Pancreas (tissue), 10 donors: ENCODE results near the gene TNS3. TPM values are rescaled to one million over a fixed set of nuclear protein-coding genes. Genes with fewer than 3 reads are reported as not detected.

Experiments used
- ATAC-seq, 4 donors: fragments of 200-7000 bp; cut with Tn5 transposase; one replicate each; pipeline versions ENCODE4 v1.8.0 to v1.9.1; 2020; ENCODE audit warnings: mild to moderate bottlenecking in 4 of 4, moderate library complexity in 4 of 4
- DNase-seq, 6 donors: peaks; one replicate each; pipeline ENCODE4 v3.0.0-alpha.2; 2020
- FAIRE-seq: peaks from 2 replicates; lab custom pipeline; 2012; peaks lifted over from hg19 to GRCh38; lab: Jason Lieb, UNC
- H3K27ac ChIP-seq, 4 donors: fragments of 200-600 bp; sonication (generic); 1 replicate in 3 of 4; 2 replicates in 1 of 4; pipeline versions ENCODE4 v1.5.0 to v1.8.0; 2020
- H3K27me3 ChIP-seq, 4 donors: fragments of 200-600 bp; one replicate each; pipeline ENCODE4 v1.8.0; 2021
- H3K36me3 ChIP-seq, 3 donors: fragments of 200-600 bp; sonication (generic) in 1 of 3; one replicate each; pipeline versions ENCODE4 v1.5.0 to v1.8.0; 2020 to 2021
- H3K4me1 ChIP-seq, 3 donors: fragments of 200-600 bp; one replicate each; pipeline ENCODE4 v1.8.0; 2021
- H3K4me3 ChIP-seq, 4 donors: fragments of 200-600 bp; sonication (generic) in 2 of 4; one replicate each; pipeline versions ENCODE4 v1.5.0 to v1.8.0; 2020 to 2021
- H3K9me3 ChIP-seq, 4 donors: fragments of 200-600 bp; one replicate each; pipeline ENCODE4 v1.8.0; 2021
- CTCF ChIP-seq, 4 donors: fragments of 200-600 bp; sonication (generic) in 3 of 4; IDR thresholded peaks; one replicate each; pipeline versions ENCODE4 v1.5.0 to v1.8.0; 2021; ENCODE audit warnings: antibody characterized with exemption in 4 of 4
- WGBS, 2 donors: extraction: QIAGEN DNeasy Blood & Tissue Kit; methylation state at CpG; one replicate each; pipeline ENCODE4 v1.1.7; 2013; 5-methylcytosine and 5-hydroxymethylcytosine counted together
- intact Hi-C, 3 donors: fragments of 100-400 bp; cut with DNase I; formaldehyde crosslinking; loops; one replicate each; pipeline versions ENCODE4 v1.11.1 to v1.14.2; 2022
- polyA plus RNA-seq, 2 donors: library from polyadenylated mRNA; stranded (reverse); fragments of 200-250 nt; gene quantifications; one replicate each; pipeline ENCODE4 v1.2.3, GENCODE V29; 2013
- total RNA-seq, 6 donors: library from RNA; stranded (reverse); fragmentation: NEBNext Ultra II Directional in 4 of 6; extraction: Animal tissue kit (Norgen Biotek cat#: 25700) in 4 of 6; gene quantifications; one replicate each; pipeline versions ENCODE4 v1.2.1 to v1.2.4, GENCODE V29; 2021 to 2023
- donor health status: healthy with polysubstance abuse.
- donor health status: DM: no; HTN: no; CAD: no; lungs with moderate emphysema.
- donor health status: DM: no; HTN: no; CAD: no.
- donor health status: control.
- donor health status: control.
- donor health status: Bipolar disorder and iron deficiency.
- donor health status: DM: yes; HTN: yes; CAD: no.
- donor health status: DM: no; HTN: no; CAD: no.
- donor health status: DM: no; HTN: no; CAD: no.
- donor health status: DM: yes; HTN: yes; CAD: no.

Gene TNS3
- total and polyA plus RNA-seq, 8 donors: 28.0 to 125 (median 91.2) TPM

DNA sequence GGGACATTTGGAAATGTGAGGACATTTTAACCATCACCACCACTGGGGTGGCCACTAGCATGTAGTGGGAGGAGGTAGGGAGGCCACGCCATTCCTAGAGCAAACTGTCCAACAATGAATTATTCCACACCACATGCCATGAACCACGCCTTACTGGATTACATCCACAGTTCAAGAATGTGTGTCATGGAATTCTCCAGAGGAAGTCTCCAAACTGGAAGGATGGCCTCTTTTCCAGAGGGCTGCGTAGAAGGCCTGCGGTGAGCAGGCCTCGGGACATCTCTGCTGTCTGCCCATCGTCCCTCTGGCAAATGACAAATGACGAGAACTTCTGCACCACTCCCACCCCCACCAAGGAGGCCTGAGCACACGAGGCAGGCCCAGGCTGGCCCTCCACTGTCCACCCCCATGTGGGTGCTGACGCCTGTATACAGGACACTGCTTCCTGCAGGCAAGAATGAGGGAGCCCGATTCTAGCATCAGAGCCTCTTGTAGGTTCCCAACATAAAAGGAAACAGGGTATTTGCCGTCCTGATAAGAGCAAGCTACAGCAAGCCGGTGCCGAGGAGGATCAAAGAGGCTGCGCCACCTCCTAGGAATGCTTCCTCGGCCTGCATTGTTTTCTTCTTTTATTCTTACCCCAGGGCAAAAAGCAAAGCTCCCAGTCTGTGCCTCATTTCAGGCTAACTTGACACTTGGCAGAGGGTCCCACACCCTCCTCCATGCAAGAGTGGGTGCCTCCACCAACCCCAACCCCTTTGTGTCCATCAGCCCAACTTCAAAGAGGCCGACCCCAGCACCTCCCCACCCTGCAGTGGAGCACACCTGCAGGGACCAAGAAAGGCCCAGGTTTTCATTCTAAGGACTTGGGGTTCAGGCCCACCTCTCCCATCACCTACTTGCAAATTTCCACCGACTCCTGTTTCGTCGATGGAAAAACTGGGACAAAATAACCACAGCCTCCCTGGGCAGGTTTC lies 23.9 kb downstream of the TNS3 start:
- H3K36me3 ChIP-seq: no peaks in the 10 kb centered on the region
- intact Hi-C loops: no loop called here
- no peak overlapping the region for H3K27ac ChIP-seq
- no peak for TF ChIP-seq CTCF (IDR thresholded peaks at IDR 0.05)
- no peaks in the 10 kb centered on the region for H3K27me3 ChIP-seq
- FAIRE-seq (no peak), DNase-seq (no peak), ATAC-seq (peak in 3 of 4 donors; percentile 32 to 49 (median 46))
- H3K9me3 ChIP-seq: no peaks in the 10 kb centered on the region
- peaks cover 0 to 2% (median 0%) of the 10 kb centered on the region in 3 donors for H3K4me1 ChIP-seq
- no peak overlapping the region for H3K4me3 ChIP-seq
- 85 to 86% methylated on average over 19 of the region's 19 CpGs for WGBS, 2 donors

- DNase-seq (no peak), FAIRE-seq (no peak), ATAC-seq (no peak)
- TF ChIP-seq CTCF (IDR thresholded peaks at IDR 0.05): no peak
- Histone ChIP-seq H3K9me3 (no peaks in the 10 kb centered on the region), H3K27me3 (no peaks in the 10 kb centered on the region), H3K4me1 (no peaks in the 10 kb centered on the region), H3K4me3 (no peak overlapping the region), H3K36me3 (no peaks in the 10 kb centered on the region), H3K27ac (no peak overlapping the region)
- WGBS, 2 donors: 90 to 93% methylated on average over 4 of the region's 4 CpGs
- intact Hi-C loops: no loop called here
Observed at GRCh38 chr7:47557317-47557693, 24.6 kb downstream of the TNS3 start.

GRCh38 chr7:47556511-47557180 lies 25.3 kb downstream of the TNS3 start:
- TF ChIP-seq CTCF (IDR thresholded peaks at IDR 0.05): no peak

GRCh38 chr7:47553309-47553708 lies 28.6 kb downstream of the TNS3 start:
- no peak for DNase-seq
- TF ChIP-seq CTCF (IDR thresholded peaks at IDR 0.05): no peak
- intact Hi-C loops: no loop called here
- no peaks in the 10 kb centered on the region for H3K4me1 ChIP-seq
- no peak for FAIRE-seq
- no peaks in the 10 kb centered on the region for H3K9me3 ChIP-seq
- ATAC-seq: no peak
- no peaks in the 10 kb centered on the region for H3K27me3 ChIP-seq
- H3K4me3 ChIP-seq: no peak overlapping the region
- H3K36me3 ChIP-seq: no peaks in the 10 kb centered on the region
- 94 to 96% methylated on average over 2 of the region's 2 CpGs for WGBS, 2 donors
- no peak overlapping the region for H3K27ac ChIP-seq

More at GRCh38 chr7:47556511-47557180, 25.3 kb downstream of the TNS3 start:
- intact Hi-C loops: no loop called here
- Histone ChIP-seq H3K4me1 (no peaks in the 10 kb centered on the region), H3K4me3 (no peak overlapping the region), H3K36me3 (no peaks in the 10 kb centered on the region), H3K27ac (no peak overlapping the region), H3K27me3 (no peaks in the 10 kb centered on the region), H3K9me3 (no peaks in the 10 kb centered on the region)
- FAIRE-seq (no peak), DNase-seq (no peak), ATAC-seq (peak in 2 of 4 donors; percentile 30 to 56)
- 91 to 92% methylated on average over 13 of the region's 13 CpGs for WGBS, 2 donors
